ELF-1 (cell line): ENCODE measurements around the gene MSGN1.
"Not testable (repeated sequence)": the region's sequence is repeated elsewhere in the genome, so short reads cannot be mapped to it uniquely, and the experiment has no call there.

Source experiments
- DNase-seq: peaks from one replicate; pipeline ENCODE4 v3.0.0-alpha.2; 2016; ENCODE audit warnings: low read depth, low spot score

Gene MSGN1

DNA sequence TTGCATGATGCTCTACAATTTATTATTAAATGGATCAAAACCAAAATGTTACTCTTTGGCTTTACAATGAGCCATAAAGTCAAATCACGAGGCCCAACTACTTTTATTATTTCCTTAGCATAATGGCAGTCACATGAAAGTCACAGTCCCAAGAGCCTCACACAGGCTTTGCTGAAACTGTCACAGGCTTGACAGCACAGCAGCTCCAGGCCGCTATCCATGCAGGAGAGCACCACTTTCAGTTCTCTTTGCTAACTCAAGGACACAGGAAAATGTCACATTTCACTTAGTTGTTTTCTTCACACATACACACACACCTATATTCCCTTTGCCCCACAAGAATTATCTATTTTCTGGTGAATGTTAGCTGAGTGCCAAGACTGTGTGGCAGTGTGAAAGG lies 11.1 kb upstream of the MSGN1 start:
- no peak for DNase-seq

DNA sequence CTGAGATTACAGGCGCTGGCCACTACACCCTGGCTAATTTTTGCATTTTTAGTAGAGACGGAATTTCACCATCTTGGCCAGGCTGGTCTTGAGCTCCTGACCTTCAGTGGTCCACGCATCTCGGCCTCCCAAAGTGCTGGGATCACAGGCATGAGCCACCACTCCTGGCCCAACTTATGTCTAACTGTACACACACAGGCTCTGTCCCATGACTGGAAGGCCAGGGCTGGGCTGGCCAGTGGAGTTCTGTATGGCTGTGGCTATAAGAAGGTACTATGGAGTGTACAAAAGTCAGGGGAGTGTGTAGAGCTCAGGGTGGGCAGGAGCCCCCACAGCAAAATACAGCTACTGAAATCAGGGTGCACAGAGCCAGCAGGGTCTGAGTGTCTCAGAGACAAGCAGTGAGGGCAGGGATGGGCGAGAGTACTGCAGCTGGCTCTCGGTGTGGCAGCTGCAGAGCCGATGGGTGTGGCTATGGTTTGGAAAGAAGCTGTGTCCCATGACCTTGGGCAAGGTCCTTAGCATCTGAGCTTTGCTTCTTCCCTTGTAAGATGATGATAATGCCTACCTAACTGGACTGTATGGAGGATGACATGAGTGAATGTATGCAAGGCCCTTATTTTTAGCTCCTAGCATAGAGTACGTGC lies 10.4 kb upstream of the MSGN1 start:
- no peak for DNase-seq

DNA sequence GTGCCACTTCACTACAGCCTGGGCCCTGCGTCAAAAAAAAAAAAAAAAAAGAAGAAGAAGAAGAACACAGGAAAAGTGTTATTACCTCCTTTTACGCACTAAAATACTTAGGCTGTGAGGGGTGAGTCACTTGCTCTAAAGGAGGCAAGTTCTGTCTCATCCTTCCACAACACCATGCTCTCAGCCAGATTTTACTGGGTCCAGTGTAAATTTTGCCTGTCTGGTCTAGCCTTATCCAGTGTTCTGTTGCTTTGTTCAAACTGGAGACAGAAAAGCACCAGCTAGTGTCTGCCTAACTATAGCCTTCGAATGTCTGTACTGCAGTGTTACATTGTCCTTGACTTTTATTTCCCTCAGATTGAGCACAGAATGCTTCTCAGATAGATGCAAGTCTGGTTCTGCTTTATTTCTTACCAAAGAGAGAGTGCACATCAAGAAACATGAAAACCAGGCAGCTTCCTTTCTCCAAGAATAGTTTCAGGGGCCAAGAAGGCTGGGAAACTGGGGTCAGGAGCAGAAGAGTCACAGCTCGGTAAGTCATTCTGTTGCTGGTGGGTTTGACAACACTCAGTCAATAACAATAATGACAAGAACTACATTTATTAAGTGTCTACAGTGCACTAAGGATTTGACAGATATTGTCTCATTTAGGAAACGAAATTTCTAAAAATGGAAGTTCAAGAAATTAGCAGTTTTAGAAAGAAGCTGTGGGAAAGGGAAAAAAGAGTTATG lies 3.1 kb upstream of the MSGN1 start:
- DNase-seq: no peak

DNA sequence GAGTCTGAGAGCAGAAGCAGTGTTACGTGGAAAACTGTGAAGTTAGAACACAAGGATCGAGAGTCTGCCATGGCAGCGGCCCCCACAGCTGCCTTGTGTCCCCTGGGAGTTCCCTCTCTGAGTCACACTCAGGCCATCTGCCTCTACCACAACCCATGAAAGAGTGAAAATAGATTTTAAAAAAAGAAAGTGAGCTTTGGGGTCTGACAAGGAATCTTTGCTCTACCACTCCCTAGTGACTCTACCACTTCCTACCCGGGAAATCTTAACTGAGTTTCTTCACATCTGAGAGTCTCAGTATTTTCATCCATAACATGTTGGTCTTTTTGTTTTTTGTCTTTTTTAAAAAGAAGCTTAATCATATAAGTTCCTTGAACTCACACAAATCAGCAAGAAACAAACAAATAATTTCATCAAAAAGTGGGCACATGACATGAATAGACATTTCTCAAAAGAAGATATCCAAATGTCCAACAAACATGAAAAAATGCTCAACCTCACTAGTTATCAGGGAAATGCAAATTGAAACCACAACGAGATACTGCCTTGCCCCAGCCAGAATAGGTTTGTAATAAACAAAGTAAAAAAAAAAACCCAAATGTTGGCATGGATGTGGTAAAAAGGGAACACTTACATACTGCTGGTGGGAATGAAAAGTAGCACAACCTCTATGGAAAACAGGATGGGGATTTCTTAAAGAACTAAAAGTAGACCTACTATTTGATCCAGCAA lies 2.4 kb upstream of the MSGN1 start:
- no peak for DNase-seq

DNA sequence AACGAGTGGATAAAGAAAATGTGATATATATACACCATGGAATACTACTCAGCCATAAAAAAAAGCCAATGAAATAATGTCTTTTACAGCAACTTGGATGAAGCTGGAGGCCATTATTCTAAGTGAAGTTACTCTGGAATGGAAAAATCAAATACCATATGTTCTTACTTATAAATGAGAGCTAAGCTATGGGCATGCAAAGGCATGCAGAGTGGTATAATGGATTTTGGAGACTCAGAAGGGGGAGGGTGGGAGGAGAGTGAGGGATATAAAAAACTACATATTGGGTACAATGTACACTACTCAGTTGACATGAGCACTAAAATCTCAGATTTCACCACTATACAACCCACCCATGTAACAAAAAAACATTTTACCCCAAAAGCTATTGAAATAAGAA lies 1.7 kb upstream of the MSGN1 start:
- DNase-seq: no peak

DNA sequence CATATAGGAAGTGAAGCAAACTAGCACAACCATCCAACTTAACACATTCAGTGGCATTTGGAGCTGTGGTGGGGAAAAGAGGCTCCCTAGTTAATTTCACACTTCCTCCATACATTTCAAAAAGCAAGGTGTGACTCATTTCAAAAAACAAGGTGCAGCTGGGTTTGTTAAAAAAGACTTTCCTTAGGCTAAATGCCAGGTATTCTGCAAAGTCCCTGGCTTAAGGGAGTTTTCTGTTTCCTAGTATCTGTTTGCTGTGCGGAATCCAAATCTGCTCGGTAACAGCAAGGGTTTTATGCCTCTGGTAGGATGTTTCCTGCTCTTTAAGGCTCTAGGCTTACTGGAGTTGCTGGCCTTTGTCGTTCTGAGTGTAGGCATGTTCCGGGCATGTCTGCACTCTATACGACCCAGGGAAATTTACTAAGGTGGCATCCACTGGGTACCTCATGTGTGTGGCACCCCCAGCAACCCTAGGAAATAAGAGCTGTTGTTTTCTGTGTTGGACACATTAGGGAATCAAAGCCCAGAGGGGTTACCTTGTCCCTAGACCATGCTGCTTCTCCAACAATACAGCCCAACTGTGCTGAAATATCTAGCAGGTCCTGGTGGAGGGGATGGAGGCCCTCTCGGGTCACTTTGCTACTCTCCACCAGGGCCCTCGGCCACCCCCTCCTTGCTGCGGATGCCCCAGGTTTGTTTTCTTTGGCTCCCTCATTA lies 634 bp upstream of the MSGN1 start:
- peak; percentile 29 for DNase-seq

DNA sequence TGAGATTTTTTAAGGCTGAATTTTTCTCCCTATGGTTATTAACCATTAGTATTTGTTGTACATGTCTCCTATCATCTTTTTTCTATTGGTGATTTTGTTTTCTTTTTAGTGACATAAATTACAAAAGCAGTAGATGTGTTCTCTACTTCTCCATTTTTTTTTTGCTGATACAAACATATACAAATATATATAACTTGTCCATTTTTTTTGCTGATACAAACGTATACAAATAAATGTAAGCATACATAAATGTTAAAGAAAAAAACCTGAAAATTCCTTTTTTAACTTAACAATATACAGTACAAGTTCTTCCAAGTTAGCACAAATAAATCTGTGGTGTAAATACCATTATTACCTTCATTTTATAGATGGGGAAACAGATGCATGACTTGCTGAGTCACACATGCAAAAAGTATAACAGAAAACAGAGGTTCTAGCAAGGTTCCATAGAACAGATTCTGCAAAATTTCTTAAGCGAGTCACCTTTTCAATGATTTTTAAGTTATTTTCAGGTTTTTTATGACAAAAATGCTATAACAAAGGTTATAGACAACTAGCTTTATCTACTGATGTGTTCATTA lies 2.1 kb downstream of the MSGN1 start:
- no peak for DNase-seq

DNA sequence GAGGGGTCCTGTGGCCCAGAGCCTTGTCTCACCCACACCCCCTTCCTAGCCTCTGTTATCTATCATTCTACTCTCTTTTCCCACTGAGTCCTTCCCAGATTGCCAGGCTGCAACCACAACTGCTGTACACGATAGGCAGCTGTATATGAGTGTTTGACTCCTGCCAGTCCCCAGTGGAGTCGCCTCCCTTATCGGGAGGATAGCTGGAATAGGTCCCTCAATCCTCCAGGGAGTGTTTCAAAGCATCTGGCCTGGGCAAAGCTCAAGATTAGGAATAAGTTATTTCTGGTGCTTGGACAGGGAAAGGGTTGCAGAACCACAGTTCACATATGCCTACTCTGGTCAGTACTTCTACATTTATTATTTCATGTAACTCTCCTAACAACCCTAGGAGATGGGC lies 4.8 kb downstream of the MSGN1 start:
- DNase-seq: no peak

DNA sequence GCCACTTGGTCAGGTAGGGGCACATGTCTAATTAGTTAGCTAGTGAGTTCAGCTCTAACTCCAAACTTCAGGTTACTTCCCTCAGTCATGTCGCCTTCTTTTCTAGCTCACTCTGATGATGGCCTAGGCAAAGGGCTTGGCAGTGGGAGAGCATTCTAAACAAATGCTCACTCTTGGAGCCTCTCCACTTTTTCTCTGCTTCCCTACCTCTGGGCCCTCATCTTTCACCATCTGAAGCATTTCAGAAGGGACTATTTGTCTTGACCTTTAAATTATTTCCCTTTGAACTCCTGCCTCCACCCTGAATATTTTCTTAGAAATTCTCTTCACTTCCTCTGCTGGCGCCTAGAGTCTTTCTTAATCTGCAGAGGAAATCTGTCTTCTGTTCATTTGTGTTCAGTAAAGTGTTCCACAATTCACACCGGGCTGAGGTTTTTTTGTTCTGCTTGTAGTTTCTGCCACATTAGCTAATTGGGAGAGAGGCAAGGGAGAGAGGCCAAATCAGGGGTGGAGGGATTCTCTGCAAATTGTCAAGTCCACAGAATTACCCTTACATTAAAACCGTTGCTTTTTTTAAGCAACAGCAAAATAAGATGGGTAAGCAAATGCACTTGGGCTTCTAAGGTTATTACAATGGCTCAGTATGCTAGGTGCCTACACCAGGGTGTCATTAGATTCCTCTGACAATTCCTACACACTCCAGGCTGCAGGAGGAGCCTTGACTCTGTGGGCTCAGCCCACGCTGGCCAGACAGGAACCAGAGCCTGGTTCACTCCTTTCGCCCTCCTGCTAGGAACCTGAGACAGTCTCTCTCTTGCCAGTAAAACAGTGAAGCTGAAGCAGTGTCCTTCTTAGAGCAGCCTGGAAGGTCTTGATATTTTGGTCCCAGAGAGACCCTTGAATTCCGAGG lies 5.5 kb downstream of the MSGN1 start:
- DNase-seq: peak; percentile 22

DNA sequence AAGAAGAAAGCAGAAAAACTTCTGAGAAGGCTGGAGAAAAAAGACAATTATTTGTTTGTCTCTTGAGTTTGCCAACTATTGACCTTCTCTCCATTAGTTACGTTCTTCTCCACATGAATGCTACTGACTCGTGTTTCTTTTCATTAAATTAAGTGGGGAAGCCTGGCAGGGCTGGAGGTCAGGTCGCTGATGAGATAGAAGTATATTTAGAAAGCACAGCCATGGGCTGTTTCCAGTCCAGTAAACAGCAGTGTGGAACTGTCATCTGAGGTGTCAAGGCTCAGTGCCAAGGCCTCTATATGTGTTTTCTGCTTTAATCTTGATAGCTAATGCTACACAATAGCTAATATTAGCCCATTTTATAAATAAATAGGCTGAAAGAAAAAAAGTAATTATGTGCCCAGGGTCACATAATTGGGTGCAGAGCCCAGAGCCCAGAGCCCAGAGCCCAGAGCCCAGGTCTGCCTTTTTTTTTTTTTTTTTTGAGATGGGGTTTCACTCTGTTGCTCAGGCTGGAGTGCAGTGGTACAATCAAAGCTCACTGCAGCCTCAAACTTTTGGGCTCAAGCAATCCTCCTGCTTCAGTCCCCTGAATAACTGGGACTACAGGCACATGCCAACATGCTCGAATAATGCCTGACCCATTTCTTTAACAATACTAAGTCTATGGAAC lies 6.3 kb downstream of the MSGN1 start:
- no peak for DNase-seq

DNA sequence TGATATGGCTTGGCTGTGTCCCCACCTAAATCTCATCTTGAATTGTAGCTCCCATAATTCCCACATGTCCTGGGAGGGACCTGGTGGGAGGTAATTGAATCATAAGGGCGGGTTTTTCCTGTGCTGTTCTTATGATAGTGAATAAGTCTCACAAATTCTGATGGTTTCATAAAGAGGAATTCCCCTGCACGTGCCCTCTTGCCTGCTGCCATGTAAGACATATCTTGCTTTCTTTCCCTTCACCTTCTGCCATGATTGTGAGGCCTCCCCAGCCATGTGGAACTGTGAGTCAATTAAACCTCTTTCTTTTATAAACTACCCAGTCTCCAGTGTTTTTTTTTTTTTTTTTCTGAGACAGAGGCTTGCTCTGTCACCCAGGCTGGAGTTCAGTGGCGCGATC lies 7.4 kb downstream of the MSGN1 start:
- DNase-seq: not testable (repeated sequence)

DNA sequence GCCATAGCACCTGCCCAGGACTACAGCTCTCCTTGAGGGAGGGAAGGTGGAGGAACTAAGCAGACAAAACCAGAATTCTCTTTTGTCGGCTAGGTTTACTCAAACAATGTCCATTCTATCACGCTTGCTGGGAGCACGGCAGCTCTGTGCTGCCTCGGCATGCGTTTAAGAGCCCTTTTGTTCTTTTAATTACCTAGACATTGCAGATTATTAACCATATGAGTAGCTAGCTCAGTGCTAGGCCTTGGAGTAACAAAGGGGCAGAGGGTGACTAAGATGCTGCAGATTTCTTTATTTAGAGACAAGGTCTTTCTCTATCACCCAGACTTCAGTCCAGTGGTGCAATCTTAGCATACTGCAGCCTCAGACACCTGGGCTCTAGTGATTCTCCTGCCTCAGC lies 11.1 kb downstream of the MSGN1 start:
- no peak for DNase-seq

DNA sequence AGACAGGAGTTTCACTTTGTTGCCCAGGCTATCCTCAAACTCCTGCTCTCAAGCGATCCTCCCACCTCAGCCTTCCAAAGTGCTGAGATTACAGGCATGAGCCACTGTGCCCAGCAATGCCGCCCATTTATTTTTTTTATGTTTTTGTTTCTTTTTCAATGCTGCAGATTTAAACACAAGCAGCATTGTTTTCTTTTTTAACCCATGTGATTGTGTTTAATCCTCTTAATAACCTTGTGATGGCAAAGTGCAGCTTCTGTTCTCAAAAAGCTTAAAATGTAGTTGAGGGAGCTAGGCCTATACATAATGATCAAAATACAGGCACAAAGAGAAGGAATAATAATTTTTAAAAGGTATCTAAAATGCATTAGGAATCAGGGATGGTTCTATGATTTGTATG lies 11.5 kb downstream of the MSGN1 start:
- DNase-seq: no peak

DNA sequence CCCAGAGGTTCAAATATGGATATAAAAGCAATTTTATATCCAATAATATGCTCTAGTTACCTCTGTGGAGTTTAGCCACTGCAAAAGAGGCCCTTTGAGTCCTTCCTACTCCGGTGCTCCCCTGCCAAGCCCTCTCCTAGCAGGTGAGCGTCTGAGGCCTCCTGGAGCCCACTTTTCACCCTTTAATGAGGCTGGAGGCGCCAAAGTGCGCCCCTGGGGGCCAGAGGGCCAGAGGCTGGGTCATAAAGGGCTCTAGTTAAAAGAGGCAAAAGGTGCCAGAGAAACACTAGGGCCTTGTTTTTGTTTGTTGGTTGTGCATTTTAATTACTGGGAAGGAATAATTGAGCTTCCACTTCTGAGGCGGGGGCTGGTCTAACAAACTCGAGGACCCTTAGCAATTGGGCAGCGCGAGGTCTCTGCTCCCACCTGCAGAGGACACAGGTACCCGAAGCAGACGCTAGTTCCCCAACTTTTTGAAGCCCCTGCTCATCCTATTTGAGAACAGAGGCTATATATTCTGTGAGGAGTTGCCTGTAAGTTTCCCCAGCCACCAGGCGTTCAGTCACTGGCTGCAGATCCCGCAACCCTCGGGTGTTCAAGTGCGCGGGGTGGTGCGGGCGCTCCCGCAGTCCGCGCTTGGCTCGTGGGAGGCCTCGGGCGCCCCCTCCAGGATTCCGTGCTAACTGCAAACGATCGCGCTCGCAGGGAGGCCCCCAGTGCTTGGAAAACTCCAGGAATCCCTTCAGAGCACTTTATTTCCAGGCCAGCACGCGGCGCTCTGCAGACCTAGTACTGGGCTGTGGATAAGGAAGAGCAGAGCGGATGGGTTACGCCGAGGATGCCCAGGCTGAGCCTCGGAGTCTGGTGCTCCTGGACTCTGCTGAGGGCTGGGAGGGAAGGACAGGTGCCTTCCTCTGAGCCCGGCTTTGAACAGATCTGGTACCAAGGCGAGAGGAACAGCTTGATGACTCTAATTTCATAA lies 14.1 kb downstream of the MSGN1 start:
- peak; percentile 97 for DNase-seq

DNA sequence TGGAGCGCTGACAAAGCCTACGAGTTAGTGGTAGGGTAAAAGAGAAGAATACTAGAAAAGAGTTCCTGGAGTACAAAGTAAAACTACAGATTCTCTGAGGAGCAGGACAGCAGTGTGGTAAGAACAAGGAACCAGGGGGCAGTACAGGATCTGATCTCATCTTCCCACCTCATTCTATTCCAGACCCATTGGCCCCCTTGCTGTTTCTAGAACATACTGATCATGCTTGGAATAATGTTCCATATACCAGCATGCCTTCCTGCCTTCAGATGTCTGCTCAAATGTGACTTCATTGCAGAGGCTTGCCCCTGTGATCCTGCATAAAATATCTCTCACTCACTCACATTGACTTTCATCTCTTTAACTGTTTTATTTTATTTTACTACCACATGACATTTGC lies 19.3 kb downstream of the MSGN1 start:
- DNase-seq: no peak

DNA sequence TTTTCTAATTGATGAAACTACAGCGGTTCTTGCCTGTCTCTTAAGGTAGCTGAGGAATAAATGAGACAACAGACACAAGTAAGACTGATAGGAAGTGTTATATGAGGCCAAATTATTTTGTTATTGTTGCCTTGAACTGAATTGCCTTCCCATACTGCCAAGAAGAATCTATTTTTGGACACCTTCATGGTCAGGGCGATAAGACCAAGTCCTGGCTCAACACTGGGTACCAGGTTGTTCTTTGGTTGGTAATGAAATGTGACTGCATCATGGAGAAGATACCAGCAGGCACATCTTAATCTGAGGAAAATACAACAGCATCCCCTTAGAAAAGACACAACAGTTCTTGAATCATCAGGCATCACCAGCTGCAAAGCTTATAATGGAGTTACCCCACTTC lies 23.7 kb downstream of the MSGN1 start:
- DNase-seq: no peak

DNA sequence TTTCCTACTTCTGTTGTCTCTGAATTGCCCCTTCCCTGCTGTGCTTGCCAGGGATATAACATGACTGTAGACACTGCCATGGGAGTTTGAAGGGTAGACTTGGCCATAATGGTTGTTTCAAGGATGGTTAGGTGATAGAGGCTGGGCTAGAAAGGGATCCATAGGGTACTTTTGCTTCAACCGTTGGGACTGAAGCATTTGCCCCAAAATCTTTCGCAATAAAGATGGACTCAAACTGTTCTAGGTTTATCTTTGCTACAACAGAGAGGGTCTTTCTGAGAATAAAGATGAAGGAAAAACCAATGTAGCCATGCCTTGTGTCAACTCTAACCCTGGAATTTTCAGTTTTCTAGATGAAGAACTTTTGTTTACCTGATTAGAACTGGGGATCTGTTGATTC lies 27.2 kb downstream of the MSGN1 start:
- DNase-seq: no peak

DNA sequence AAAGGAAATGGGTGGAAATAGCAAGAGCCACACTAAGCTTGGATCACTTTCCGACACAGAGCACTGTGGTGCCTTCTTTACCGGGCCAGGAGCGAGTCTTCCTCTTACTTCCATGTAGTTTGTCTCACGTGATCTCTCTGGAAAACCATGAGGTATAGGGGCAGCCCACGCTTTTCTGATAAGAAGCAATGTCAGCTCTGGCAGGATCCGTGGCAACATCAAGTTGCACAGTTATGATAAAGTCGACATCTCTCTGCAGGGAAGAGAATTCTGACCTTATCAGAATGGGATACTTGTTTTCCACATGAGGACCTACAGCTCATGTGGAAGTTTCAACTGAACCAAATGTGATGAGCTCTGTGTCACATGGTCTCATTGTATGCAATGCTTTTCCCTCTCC lies 29.5 kb downstream of the MSGN1 start:
- no peak for DNase-seq

DNA sequence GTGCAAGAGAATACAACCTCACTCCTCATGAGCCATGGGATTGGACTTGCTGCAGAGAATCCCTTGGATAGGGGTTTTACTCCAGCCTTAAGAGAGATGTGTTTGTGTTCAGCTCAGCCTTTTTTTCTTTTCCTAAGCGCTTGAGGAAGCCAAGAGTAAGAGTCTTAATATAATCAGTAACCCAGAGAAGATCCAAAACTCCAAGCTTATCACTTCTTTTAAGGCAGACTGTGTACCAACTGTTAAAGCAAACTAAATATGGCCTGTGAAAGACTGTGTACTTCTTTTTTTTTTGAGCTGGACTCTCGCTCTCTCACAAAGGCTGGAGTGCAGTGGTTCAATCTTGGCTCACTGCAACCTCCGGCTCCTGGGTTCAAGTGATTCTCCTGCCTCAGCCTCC lies 30.4 kb downstream of the MSGN1 start:
- DNase-seq: no peak
